ENCODE measurements around the gene SLC30A7. TPM values are rescaled to one million over a fixed set of nuclear protein-coding genes. Genes with fewer than 3 reads are reported as not detected.

Gene SLC30A7
- total and polyA plus RNA-seq, 2 of the 13 experiments (the other 11 are each of a cell fraction or from before 2014, with no cell fraction given): 8.3 to 40.8 TPM

DNA sequence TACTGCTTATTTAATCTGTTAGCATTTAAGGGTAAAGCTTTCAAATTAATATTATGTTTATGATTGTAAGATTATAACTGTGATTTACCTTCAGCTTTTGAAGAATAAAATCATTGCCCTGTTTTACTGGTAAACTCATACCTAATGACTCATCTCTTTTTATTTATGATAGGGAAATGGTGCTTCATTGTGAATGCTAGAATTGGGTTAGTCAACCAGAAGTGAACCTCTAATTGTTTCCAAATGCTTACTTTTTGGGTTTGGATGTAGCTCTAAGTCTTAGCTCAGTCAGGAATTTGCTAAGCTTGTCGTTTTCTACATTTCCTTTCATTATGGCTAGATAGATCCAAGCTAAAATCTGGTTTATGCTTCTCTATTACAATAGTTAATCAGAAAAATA, 59.4 kb downstream of the SLC30A7 start:
- Histone ChIP-seq H3K4me3 (replicated peaks in 1 of 3; ENCODE audit: insufficient read depth in 1 of 3, low read depth in 2 of 3, low read length in 3 of 3) (no peak overlapping the region), H3K4me2 (ENCODE audit: low read depth, low read length) (no peak overlapping the region), H3K36me3 (replicated peaks in 1 of 2; ENCODE audit: control insufficient read depth in 1 of 2, insufficient read depth in 2 of 2, low read length in 2 of 2) (peaks cover 6 to 29% of the 10 kb centered on the region in 2 experiments; a peak in 4 of 5 replicates), H4K20me1 (ENCODE audit: insufficient read depth, low read length) (no peaks in the 10 kb centered on the region), H3K79me2 (ENCODE audit: insufficient read depth, low read length) (no peaks in the 10 kb centered on the region), H3K4me1 (ENCODE audit: insufficient read depth, low read length) (no peaks in the 10 kb centered on the region), H3K27ac (ENCODE audit: extremely low read length, insufficient read depth, low read length) (no peak overlapping the region), H3K27me3 (ENCODE audit: control insufficient read depth in 1 of 2, insufficient read depth in 2 of 2, low read length in 2 of 2) (no peaks in the 10 kb centered on the region), H3K9me3 (ENCODE audit: low read length) (no peaks in the 10 kb centered on the region), H2AFZ (ENCODE audit: low read length) (no peak overlapping the region), H3K9ac (ENCODE audit: insufficient read depth, low read depth, low read length) (no peak overlapping the region)
- DNase-seq (ENCODE audit: low spot score) (no peak), ATAC-seq (no peak), FAIRE-seq (no peak)
- BruUV-seq (replicated peaks): no TSS peak
- POLR2A ChIA-PET: no interaction called here
- CTCF ChIA-PET (ENCODE audit: low intra/inter-chr PET ratio, low total read pairs): no interaction called here
- TF ChIP-seq ZFP62 (CRISPR knock-in tag; IDR thresholded peaks at IDR 0.05) (no peak), MEIS2 (CRISPR knock-in tag; IDR thresholded peaks at IDR 0.05) (no peak), PHF20 (CRISPR knock-in tag; IDR thresholded peaks at IDR 0.05) (no peak), ZNF296 (CRISPR knock-in tag; conservative IDR thresholded peaks at IDR 0.05) (no peak)
- TF ChIP-seq, protein P1, sequence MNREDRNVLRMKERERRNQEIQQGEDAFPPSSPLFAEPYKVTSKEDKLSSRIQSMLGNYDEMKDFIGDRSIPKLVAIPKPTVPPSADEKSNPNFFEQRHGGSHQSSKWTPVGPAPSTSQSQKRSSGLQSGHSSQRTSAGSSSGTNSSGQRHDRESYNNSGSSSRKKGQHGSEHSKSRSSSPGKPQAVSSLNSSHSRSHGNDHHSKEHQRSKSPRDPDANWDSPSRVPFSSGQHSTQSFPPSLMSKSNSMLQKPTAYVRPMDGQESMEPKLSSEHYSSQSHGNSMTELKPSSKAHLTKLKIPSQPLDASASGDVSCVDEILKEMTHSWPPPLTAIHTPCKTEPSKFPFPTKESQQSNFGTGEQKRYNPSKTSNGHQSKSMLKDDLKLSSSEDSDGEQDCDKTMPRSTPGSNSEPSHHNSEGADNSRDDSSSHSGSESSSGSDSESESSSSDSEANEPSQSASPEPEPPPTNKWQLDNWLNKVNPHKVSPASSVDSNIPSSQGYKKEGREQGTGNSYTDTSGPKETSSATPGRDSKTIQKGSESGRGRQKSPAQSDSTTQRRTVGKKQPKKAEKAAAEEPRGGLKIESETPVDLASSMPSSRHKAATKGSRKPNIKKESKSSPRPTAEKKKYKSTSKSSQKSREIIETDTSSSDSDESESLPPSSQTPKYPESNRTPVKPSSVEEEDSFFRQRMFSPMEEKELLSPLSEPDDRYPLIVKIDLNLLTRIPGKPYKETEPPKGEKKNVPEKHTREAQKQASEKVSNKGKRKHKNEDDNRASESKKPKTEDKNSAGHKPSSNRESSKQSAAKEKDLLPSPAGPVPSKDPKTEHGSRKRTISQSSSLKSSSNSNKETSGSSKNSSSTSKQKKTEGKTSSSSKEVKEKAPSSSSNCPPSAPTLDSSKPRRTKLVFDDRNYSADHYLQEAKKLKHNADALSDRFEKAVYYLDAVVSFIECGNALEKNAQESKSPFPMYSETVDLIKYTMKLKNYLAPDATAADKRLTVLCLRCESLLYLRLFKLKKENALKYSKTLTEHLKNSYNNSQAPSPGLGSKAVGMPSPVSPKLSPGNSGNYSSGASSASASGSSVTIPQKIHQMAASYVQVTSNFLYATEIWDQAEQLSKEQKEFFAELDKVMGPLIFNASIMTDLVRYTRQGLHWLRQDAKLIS (CRISPR knock-in tag; IDR thresholded peaks at IDR 0.05): no peak
- in situ Hi-C loops (cut with HindIII; ENCODE audit: extremely low pct_ligation_motif_present, low pct_unique_long_range_greater_than_20kb) (no loop called here), intact Hi-C loops (cut with micrococcal nuclease; ENCODE audit: unreplicated experiment) (no loop called here)
- 95% methylated on average over 1 of the region's 1 CpG for WGBS (ENCODE audit: low lambda C conversion rate)
